Measurements from ENCODE around the gene PLEKHM2. TPM values are rescaled to one million over a fixed set of nuclear protein-coding genes. Genes with fewer than 3 reads are reported as not detected.
A peak's percentile ranks its signal among the peaks of the same experiment; 100 is the strongest.

The PLEKHM2 gene
- total RNA-seq, 1 experiment from 2014 or later, result 38.5 TPM

- POLR2A ChIA-PET, result no interaction called here
- intact Hi-C loops (cut with micrococcal nuclease), result no loop called here
Measured at GRCh38 chr1:15687446-15687845, 3.3 kb downstream of the PLEKHM2 start.

GRCh38 chr1:15690317-15690716 lies 6.2 kb downstream of the PLEKHM2 start:
- peaks cover 5 to 7% of the 10 kb centered on the region in 2 experiments; a peak in 3 of 4 replicates for H3K4me1 ChIP-seq (ENCODE audit: control insufficient read depth in 1 of 2, insufficient read depth in 2 of 2, low read length in 2 of 2)
- H3K27ac ChIP-seq (ENCODE audit: low read depth, low read length), result no peak overlapping the region
- H3K79me2 ChIP-seq (ENCODE audit: insufficient read depth, low read length), result peaks cover 73% of the 10 kb centered on the region
- no peak for DNase-seq (ENCODE audit: low read depth, low spot score)
- ATAC-seq, result no peak
- H3K4me2 ChIP-seq (ENCODE audit: low read length), result no peak overlapping the region
- H3K36me3 ChIP-seq (ENCODE audit: control insufficient read depth in 1 of 2, insufficient read depth in 2 of 2, low read length in 2 of 2), result no peaks in the 10 kb centered on the region
- no peak overlapping the region for H2AFZ ChIP-seq (ENCODE audit: low read depth, low read length, poor library complexity, severe bottlenecking)
- ChIA-PET RAD21 (ENCODE audit: low non-redundant PET in 1 of 2, low total read pairs in 2 of 2, uncharacterized antibody in 2 of 2, unreplicated experiment in 2 of 2) (no interaction called here), CTCF (no interaction called here), POLR2A (interaction anchor here (0.5 kb wide), 1 partner anchor 118 kb away, joined by 6 read pairs; no protein-coding TSS in a partner anchor)
- TF ChIP-seq CTCF (IDR thresholded peaks at IDR 0.05 in 2 of 3, conservative IDR thresholded peaks at IDR 0.05 in 1 of 3; ENCODE audit: borderline replicate concordance in 1 of 3, insufficient read depth in 1 of 3, low read depth in 2 of 3, low read length in 2 of 3) (no peak), EZH2 (IDR thresholded peaks at IDR 0.05) (no peak), POLR2A (IDR thresholded peaks at IDR 0.05; ENCODE audit: borderline replicate concordance, extremely low read depth, insufficient read depth, insufficient read length) (no peak), EGR1 (IDR thresholded peaks at IDR 0.05; ENCODE audit: low read depth) (no peak), ZNF274 (IDR thresholded peaks at IDR 0.05; ENCODE audit: low read depth, low read length) (no peak), TCF7L2 (IDR thresholded peaks at IDR 0.05; ENCODE audit: borderline replicate concordance, extremely low read depth, insufficient read depth, insufficient read length) (no peak), YY1 (IDR thresholded peaks at IDR 0.05; ENCODE audit: extremely low read depth, insufficient replicate concordance, low read depth, low read length) (no peak)
- no TSS peak for BruUV-seq (replicated peaks)
- no peak overlapping the region for H3K9ac ChIP-seq (ENCODE audit: low read length)
- H3K9me2 ChIP-seq (ENCODE audit: insufficient read depth), result no peaks in the 10 kb centered on the region
- no peak overlapping the region for H3K4me3 ChIP-seq (replicated peaks in 1 of 2; ENCODE audit: low read depth in 1 of 2, low read length in 2 of 2)
- intact Hi-C loops (cut with micrococcal nuclease), result no loop called here
- no peaks in the 10 kb centered on the region for H4K20me1 ChIP-seq (ENCODE audit: insufficient read depth)
- no peaks in the 10 kb centered on the region for H3K9me3 ChIP-seq (ENCODE audit: control insufficient read depth in 1 of 2, insufficient read depth in 1 of 2, low read depth in 1 of 2, low read length in 2 of 2)
- H3K27me3 ChIP-seq (ENCODE audit: insufficient read depth, low read length), result no peaks in the 10 kb centered on the region

More at GRCh38 chr1:15687446-15687845, 3.3 kb downstream of the PLEKHM2 start:
- H3K27ac ChIP-seq (ENCODE audit: low read depth, low read length), result no peak overlapping the region
- no peaks in the 10 kb centered on the region for H3K27me3 ChIP-seq (ENCODE audit: insufficient read depth, low read length)
- no peaks in the 10 kb centered on the region for H4K20me1 ChIP-seq (ENCODE audit: insufficient read depth)
- RAD21 ChIA-PET (ENCODE audit: low non-redundant PET in 1 of 2, low total read pairs in 2 of 2, uncharacterized antibody in 2 of 2, unreplicated experiment in 2 of 2), result no interaction called here
- H3K36me3 ChIP-seq (ENCODE audit: control insufficient read depth in 1 of 2, insufficient read depth in 2 of 2, low read length in 2 of 2), result no peaks in the 10 kb centered on the region
- TF ChIP-seq RAD21 (IDR thresholded peaks at IDR 0.05; ENCODE audit: low read depth) (no peak), EZH2phosphoT487 (IDR thresholded peaks at IDR 0.05; ENCODE audit: borderline replicate concordance) (no peak), EZH2 (IDR thresholded peaks at IDR 0.05) (no peak)
- H3K9ac ChIP-seq (ENCODE audit: low read length), result no peak overlapping the region
- H3K79me2 ChIP-seq (ENCODE audit: insufficient read depth, low read length), result peaks cover 72% of the 10 kb centered on the region
- no peaks in the 10 kb centered on the region for H3K9me2 ChIP-seq (ENCODE audit: insufficient read depth)
- H3K4me2 ChIP-seq (ENCODE audit: low read length), result no peak overlapping the region
- DNase-seq (ENCODE audit: low read depth, low spot score) (no peak), ATAC-seq (no peak)
- CTCF ChIA-PET, result no interaction called here
- TSS peak; percentile 4 for BruUV-seq (replicated peaks)
- no peak overlapping the region for H3K4me3 ChIP-seq (replicated peaks in 1 of 2; ENCODE audit: low read depth in 1 of 2, low read length in 2 of 2)
- no peaks in the 10 kb centered on the region for H3K9me3 ChIP-seq (ENCODE audit: control insufficient read depth in 1 of 2, insufficient read depth in 1 of 2, low read depth in 1 of 2, low read length in 2 of 2)
- H2AFZ ChIP-seq (ENCODE audit: low read depth, low read length, poor library complexity, severe bottlenecking), result no peak overlapping the region
- peaks cover 5 to 22% of the 10 kb centered on the region in 2 experiments; a peak in 3 of 4 replicates for H3K4me1 ChIP-seq (ENCODE audit: control insufficient read depth in 1 of 2, insufficient read depth in 2 of 2, low read length in 2 of 2)

Measured in HCT116 (cell line).